Measurements from ENCODE around the gene IGF1R.
A peak's percentile ranks its signal among the peaks of the same experiment; 100 is the strongest.

The IGF1R gene

GRCh38 chr15:98948456-98948855 lies 300.1 kb downstream of the IGF1R start:
- Histone ChIP-seq H3K27me3 (ENCODE audit: control insufficient read depth in 5 of 5, insufficient read depth in 4 of 5, low read length in 5 of 5) (no peaks in the 10 kb centered on the region), H3K9ac (ENCODE audit: low read length in 5 of 5) (no peak overlapping the region), H3K27ac (ENCODE audit: low read depth, low read length) (no peak overlapping the region), H3K9me3 (ENCODE audit: control insufficient read depth in 5 of 5, low read length in 5 of 5) (no peaks in the 10 kb centered on the region), H3K36me3 (ENCODE audit: control insufficient read depth in 5 of 5, insufficient read depth in 5 of 5, low read length in 5 of 5) (peaks cover 0 to 64% (median 55%) of the 10 kb centered on the region in 5 donors), H3K4me1 (ENCODE audit: control insufficient read depth in 5 of 5, insufficient read depth in 5 of 5, low read length in 5 of 5) (peaks cover 0 to 13% (median 9%) of the 10 kb centered on the region in 5 donors), H3K4me3 (ENCODE audit: low read depth in 1 of 5, low read length in 5 of 5) (no peak overlapping the region)

- Histone ChIP-seq H3K36me3 (ENCODE audit: control insufficient read depth in 5 of 5, insufficient read depth in 5 of 5, low read length in 5 of 5) (peaks cover 0 to 63% (median 55%) of the 10 kb centered on the region in 5 donors), H3K27me3 (ENCODE audit: control insufficient read depth in 5 of 5, insufficient read depth in 4 of 5, low read length in 5 of 5) (no peaks in the 10 kb centered on the region), H3K9me3 (ENCODE audit: control insufficient read depth in 5 of 5, low read length in 5 of 5) (no peaks in the 10 kb centered on the region), H3K9ac (ENCODE audit: low read length in 5 of 5) (no peak overlapping the region), H3K4me1 (ENCODE audit: control insufficient read depth in 5 of 5, insufficient read depth in 5 of 5, low read length in 5 of 5) (peaks cover 0 to 18% (median 11%) of the 10 kb centered on the region in 5 donors), H3K4me3 (ENCODE audit: low read depth in 1 of 5, low read length in 5 of 5) (no peak overlapping the region), H3K27ac (ENCODE audit: low read depth, low read length) (no peak overlapping the region)
Observed at GRCh38 chr15:98948941-98949340, 300.6 kb downstream of the IGF1R start.

GRCh38 chr15:98949624-98950023 lies 301.3 kb downstream of the IGF1R start:
- Histone ChIP-seq H3K9ac (ENCODE audit: low read length in 5 of 5) (no peak overlapping the region), H3K36me3 (ENCODE audit: control insufficient read depth in 5 of 5, insufficient read depth in 5 of 5, low read length in 5 of 5) (peaks cover 0 to 61% (median 55%) of the 10 kb centered on the region in 5 donors), H3K9me3 (ENCODE audit: control insufficient read depth in 5 of 5, low read length in 5 of 5) (no peaks in the 10 kb centered on the region), H3K27ac (ENCODE audit: low read depth, low read length) (no peak overlapping the region), H3K27me3 (ENCODE audit: control insufficient read depth in 5 of 5, insufficient read depth in 4 of 5, low read length in 5 of 5) (no peaks in the 10 kb centered on the region), H3K4me3 (ENCODE audit: low read depth in 1 of 5, low read length in 5 of 5) (no peak overlapping the region), H3K4me1 (ENCODE audit: control insufficient read depth in 5 of 5, insufficient read depth in 5 of 5, low read length in 5 of 5) (peaks cover 0 to 25% (median 16%) of the 10 kb centered on the region in 5 donors)

GRCh38 chr15:98950248-98950647 lies 301.9 kb downstream of the IGF1R start:
- Histone ChIP-seq H3K4me3 (ENCODE audit: low read depth in 1 of 5, low read length in 5 of 5) (no peak overlapping the region), H3K4me1 (ENCODE audit: control insufficient read depth in 5 of 5, insufficient read depth in 5 of 5, low read length in 5 of 5) (peaks cover 0 to 28% (median 17%) of the 10 kb centered on the region in 5 donors), H3K27ac (ENCODE audit: low read depth, low read length) (no peak overlapping the region), H3K9me3 (ENCODE audit: control insufficient read depth in 5 of 5, low read length in 5 of 5) (no peaks in the 10 kb centered on the region), H3K9ac (ENCODE audit: low read length in 5 of 5) (no peak overlapping the region), H3K27me3 (ENCODE audit: control insufficient read depth in 5 of 5, insufficient read depth in 4 of 5, low read length in 5 of 5) (no peaks in the 10 kb centered on the region), H3K36me3 (ENCODE audit: control insufficient read depth in 5 of 5, insufficient read depth in 5 of 5, low read length in 5 of 5) (peaks cover 0 to 57% (median 49%) of the 10 kb centered on the region in 5 donors)

GRCh38 chr15:98951004-98951403 lies 302.7 kb downstream of the IGF1R start:
- Histone ChIP-seq H3K9ac (ENCODE audit: low read length in 5 of 5) (no peak overlapping the region), H3K9me3 (ENCODE audit: control insufficient read depth in 5 of 5, low read length in 5 of 5) (no peaks in the 10 kb centered on the region), H3K4me3 (ENCODE audit: low read depth in 1 of 5, low read length in 5 of 5) (no peak overlapping the region), H3K4me1 (ENCODE audit: control insufficient read depth in 5 of 5, insufficient read depth in 5 of 5, low read length in 5 of 5) (peaks cover 0 to 33% (median 23%) of the 10 kb centered on the region in 5 donors), H3K27me3 (ENCODE audit: control insufficient read depth in 5 of 5, insufficient read depth in 4 of 5, low read length in 5 of 5) (no peaks in the 10 kb centered on the region), H3K27ac (ENCODE audit: low read depth, low read length) (no peak overlapping the region), H3K36me3 (ENCODE audit: control insufficient read depth in 5 of 5, insufficient read depth in 5 of 5, low read length in 5 of 5) (peaks cover 0 to 52% (median 45%) of the 10 kb centered on the region in 5 donors)

- no peak overlapping the region for H3K9ac ChIP-seq (ENCODE audit: low read length in 5 of 5)
- H3K36me3 ChIP-seq (ENCODE audit: control insufficient read depth in 5 of 5, insufficient read depth in 5 of 5, low read length in 5 of 5): peaks cover 0 to 58% (median 46%) of the 10 kb centered on the region in 5 donors
- no peaks in the 10 kb centered on the region for H3K27me3 ChIP-seq (ENCODE audit: control insufficient read depth in 5 of 5, insufficient read depth in 4 of 5, low read length in 5 of 5)
- no peaks in the 10 kb centered on the region for H3K9me3 ChIP-seq (ENCODE audit: control insufficient read depth in 5 of 5, low read length in 5 of 5)
- H3K4me3 ChIP-seq (ENCODE audit: low read depth in 1 of 5, low read length in 5 of 5): no peak overlapping the region
- peaks cover 0 to 28% (median 25%) of the 10 kb centered on the region in 5 donors for H3K4me1 ChIP-seq (ENCODE audit: control insufficient read depth in 5 of 5, insufficient read depth in 5 of 5, low read length in 5 of 5)
- H3K27ac ChIP-seq (ENCODE audit: low read depth, low read length): no peak overlapping the region
Observed at GRCh38 chr15:98951493-98952320, 303.4 kb downstream of the IGF1R start.

GRCh38 chr15:98952381-98952803 lies 304.1 kb downstream of the IGF1R start:
- Histone ChIP-seq H3K27me3 (ENCODE audit: control insufficient read depth in 5 of 5, insufficient read depth in 4 of 5, low read length in 5 of 5) (no peaks in the 10 kb centered on the region), H3K27ac (ENCODE audit: low read depth, low read length) (no peak overlapping the region), H3K9ac (ENCODE audit: low read length in 5 of 5) (no peak overlapping the region), H3K36me3 (ENCODE audit: control insufficient read depth in 5 of 5, insufficient read depth in 5 of 5, low read length in 5 of 5) (peaks cover 0 to 65% (median 53%) of the 10 kb centered on the region in 5 donors), H3K4me3 (ENCODE audit: low read depth in 1 of 5, low read length in 5 of 5) (no peak overlapping the region), H3K9me3 (ENCODE audit: control insufficient read depth in 5 of 5, low read length in 5 of 5) (no peaks in the 10 kb centered on the region), H3K4me1 (ENCODE audit: control insufficient read depth in 5 of 5, insufficient read depth in 5 of 5, low read length in 5 of 5) (peaks cover 0 to 28% (median 25%) of the 10 kb centered on the region in 5 donors)

- H3K4me3 ChIP-seq (ENCODE audit: low read depth in 1 of 5, low read length in 5 of 5): no peak overlapping the region
- no peaks in the 10 kb centered on the region for H3K27me3 ChIP-seq (ENCODE audit: control insufficient read depth in 5 of 5, insufficient read depth in 4 of 5, low read length in 5 of 5)
- peaks cover 0 to 28% (median 25%) of the 10 kb centered on the region in 5 donors for H3K4me1 ChIP-seq (ENCODE audit: control insufficient read depth in 5 of 5, insufficient read depth in 5 of 5, low read length in 5 of 5)
- H3K9ac ChIP-seq (ENCODE audit: low read length in 5 of 5): no peak overlapping the region
- H3K36me3 ChIP-seq (ENCODE audit: control insufficient read depth in 5 of 5, insufficient read depth in 5 of 5, low read length in 5 of 5): peaks cover 0 to 68% (median 56%) of the 10 kb centered on the region in 5 donors
- H3K9me3 ChIP-seq (ENCODE audit: control insufficient read depth in 5 of 5, low read length in 5 of 5): no peaks in the 10 kb centered on the region
- peak overlapping the region; percentile 9 for H3K27ac ChIP-seq (ENCODE audit: low read depth, low read length)
Observed at GRCh38 chr15:98953000-98953787, 304.9 kb downstream of the IGF1R start.

GRCh38 chr15:98953968-98954367 lies 305.6 kb downstream of the IGF1R start:
- H3K4me3 ChIP-seq (ENCODE audit: low read depth in 1 of 5, low read length in 5 of 5): no peak overlapping the region
- H3K4me1 ChIP-seq (ENCODE audit: control insufficient read depth in 5 of 5, insufficient read depth in 5 of 5, low read length in 5 of 5): peaks cover 0 to 28% (median 25%) of the 10 kb centered on the region in 5 donors
- peak overlapping the region; percentile 9 for H3K27ac ChIP-seq (ENCODE audit: low read depth, low read length)
- no peaks in the 10 kb centered on the region for H3K27me3 ChIP-seq (ENCODE audit: control insufficient read depth in 5 of 5, insufficient read depth in 4 of 5, low read length in 5 of 5)
- H3K36me3 ChIP-seq (ENCODE audit: control insufficient read depth in 5 of 5, insufficient read depth in 5 of 5, low read length in 5 of 5): peaks cover 0 to 66% (median 53%) of the 10 kb centered on the region in 5 donors
- no peak overlapping the region for H3K9ac ChIP-seq (ENCODE audit: low read length in 5 of 5)
- no peaks in the 10 kb centered on the region for H3K9me3 ChIP-seq (ENCODE audit: control insufficient read depth in 5 of 5, low read length in 5 of 5)

GRCh38 chr15:98954411-98954810 lies 306.1 kb downstream of the IGF1R start:
- Histone ChIP-seq H3K4me3 (ENCODE audit: low read depth in 1 of 5, low read length in 5 of 5) (no peak overlapping the region), H3K9me3 (ENCODE audit: control insufficient read depth in 5 of 5, low read length in 5 of 5) (no peaks in the 10 kb centered on the region), H3K4me1 (ENCODE audit: control insufficient read depth in 5 of 5, insufficient read depth in 5 of 5, low read length in 5 of 5) (peaks cover 0 to 28% (median 25%) of the 10 kb centered on the region in 5 donors), H3K9ac (ENCODE audit: low read length in 5 of 5) (no peak overlapping the region), H3K27ac (ENCODE audit: low read depth, low read length) (no peak overlapping the region), H3K36me3 (ENCODE audit: control insufficient read depth in 5 of 5, insufficient read depth in 5 of 5, low read length in 5 of 5) (peaks cover 0 to 66% (median 55%) of the 10 kb centered on the region in 5 donors), H3K27me3 (ENCODE audit: control insufficient read depth in 5 of 5, insufficient read depth in 4 of 5, low read length in 5 of 5) (no peaks in the 10 kb centered on the region)
